ENCODE measurements around the gene PBX3.

The PBX3 gene

GRCh38 chr9:125897481-125897880, 150.3 kb downstream of the PBX3 start:
- H3K4me2 ChIP-seq (ENCODE audit: low read length): no peak overlapping the region
- H3K36me3 ChIP-seq (ENCODE audit: insufficient read depth, low read length): no peaks in the 10 kb centered on the region
- no peak overlapping the region for H3K9ac ChIP-seq (ENCODE audit: low read depth, low read length)
- H3K4me3 ChIP-seq (ENCODE audit: low read length): no peak overlapping the region
- no peaks in the 10 kb centered on the region for H3K27me3 ChIP-seq (ENCODE audit: control insufficient read depth, insufficient read depth, low read length)
- no peaks in the 10 kb centered on the region for H3K9me3 ChIP-seq (replicated peaks; ENCODE audit: low read length)
- peaks cover 5% of the 10 kb centered on the region for H3K4me1 ChIP-seq (ENCODE audit: control insufficient read depth, insufficient read depth, low read length)

GRCh38 chr9:125902214-125902613, 155.0 kb downstream of the PBX3 start:
- no peak overlapping the region for H3K4me2 ChIP-seq (ENCODE audit: low read length)
- H3K27me3 ChIP-seq (ENCODE audit: control insufficient read depth, insufficient read depth, low read length): no peaks in the 10 kb centered on the region
- H3K9ac ChIP-seq (ENCODE audit: low read depth, low read length): no peak overlapping the region
- no peaks in the 10 kb centered on the region for H3K36me3 ChIP-seq (ENCODE audit: insufficient read depth, low read length)
- H3K9me3 ChIP-seq (replicated peaks; ENCODE audit: low read length): no peaks in the 10 kb centered on the region
- peaks cover 41% of the 10 kb centered on the region for H3K4me1 ChIP-seq (ENCODE audit: control insufficient read depth, insufficient read depth, low read length)
- H3K4me3 ChIP-seq (ENCODE audit: low read length): no peak overlapping the region

DNA sequence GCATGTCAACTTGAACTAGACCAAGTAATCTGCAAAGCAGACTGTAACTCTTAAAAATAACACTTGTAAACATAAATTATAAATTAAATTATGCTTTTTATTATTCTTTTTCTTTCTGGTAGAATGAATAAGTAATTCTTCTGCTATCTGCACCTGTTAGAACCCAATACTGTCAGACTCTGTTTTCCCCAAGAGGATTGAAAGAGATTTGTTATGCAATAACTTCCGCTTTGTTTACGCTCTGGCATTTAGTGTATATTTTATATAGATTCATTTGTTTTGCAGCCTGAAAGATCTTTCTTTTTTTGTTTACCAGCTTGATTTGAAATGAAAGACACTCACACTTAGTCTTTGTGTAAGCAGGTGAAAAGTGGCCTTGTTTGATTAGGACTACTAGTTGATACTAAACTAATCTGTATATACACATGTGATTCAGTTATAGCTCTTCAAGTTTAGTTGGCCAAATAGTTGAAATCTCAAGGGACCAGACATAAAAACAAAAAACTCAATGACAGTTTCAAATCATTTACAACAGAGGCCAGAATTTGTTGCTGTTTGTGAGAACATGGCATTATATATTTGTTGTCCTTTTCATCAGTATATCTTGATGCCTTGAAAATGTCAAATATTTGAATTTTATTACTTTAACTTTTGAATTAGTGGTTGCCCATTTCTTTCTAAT, 155.8 kb downstream of the PBX3 start:
- Histone ChIP-seq H3K36me3 (ENCODE audit: insufficient read depth, low read length) (no peaks in the 10 kb centered on the region), H3K27me3 (ENCODE audit: control insufficient read depth, insufficient read depth, low read length) (no peaks in the 10 kb centered on the region)

DNA sequence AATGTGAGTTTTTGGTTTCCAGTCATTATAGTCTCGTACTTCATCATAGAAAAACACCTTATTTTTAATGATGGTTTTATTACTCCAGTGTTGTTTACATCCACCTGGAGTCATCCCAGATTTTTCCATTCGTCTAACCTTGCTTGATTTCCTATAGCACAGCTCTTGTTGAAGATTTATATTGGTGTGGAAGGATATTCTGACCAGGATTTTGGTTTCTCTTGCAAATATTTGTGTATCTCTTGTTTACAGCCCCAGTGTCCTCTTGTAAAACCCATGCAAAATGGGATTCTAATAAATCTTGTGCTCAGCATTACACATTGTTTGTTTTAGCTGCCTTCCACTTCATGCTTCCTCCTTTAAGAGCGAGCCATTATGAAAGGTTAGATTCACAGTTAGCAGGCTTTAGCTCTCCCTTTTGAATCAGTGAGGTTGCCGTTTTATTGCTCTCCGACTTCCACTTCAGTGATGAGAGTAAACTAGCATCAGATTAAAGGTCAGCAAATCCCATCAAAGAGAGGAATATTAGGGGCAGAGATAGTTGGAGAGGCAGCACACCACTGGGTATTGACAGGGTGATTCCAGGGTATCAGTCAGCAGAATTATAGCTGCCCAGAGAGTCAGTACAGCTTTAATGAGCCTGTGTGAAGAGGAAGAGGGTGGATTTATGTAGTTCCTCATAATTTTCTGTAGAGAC, 157.1 kb downstream of the PBX3 start:
- no peak overlapping the region for H3K4me2 ChIP-seq (ENCODE audit: low read length)
- no peaks in the 10 kb centered on the region for H3K36me3 ChIP-seq (ENCODE audit: insufficient read depth, low read length)
- no peaks in the 10 kb centered on the region for H3K27me3 ChIP-seq (ENCODE audit: control insufficient read depth, insufficient read depth, low read length)
- peaks cover 41% of the 10 kb centered on the region for H3K4me1 ChIP-seq (ENCODE audit: control insufficient read depth, insufficient read depth, low read length)
- no peaks in the 10 kb centered on the region for H3K9me3 ChIP-seq (replicated peaks; ENCODE audit: low read length)
- H3K9ac ChIP-seq (ENCODE audit: low read depth, low read length): peak overlapping the region; percentile 14
- no peak overlapping the region for H3K4me3 ChIP-seq (ENCODE audit: low read length)

More for the DNA sequence above, 155.8 kb downstream of the PBX3 start:
- H3K9me3 ChIP-seq (replicated peaks; ENCODE audit: low read length): no peaks in the 10 kb centered on the region
- no peak overlapping the region for H3K4me2 ChIP-seq (ENCODE audit: low read length)
- peaks cover 41% of the 10 kb centered on the region for H3K4me1 ChIP-seq (ENCODE audit: control insufficient read depth, insufficient read depth, low read length)
- no peak overlapping the region for H3K4me3 ChIP-seq (ENCODE audit: low read length)
- H3K9ac ChIP-seq (ENCODE audit: low read depth, low read length): no peak overlapping the region

- Histone ChIP-seq H3K4me1 (ENCODE audit: control insufficient read depth, insufficient read depth, low read length) (peaks cover 41% of the 10 kb centered on the region), H3K9ac (ENCODE audit: low read depth, low read length) (peak overlapping the region; percentile 27), H3K27me3 (ENCODE audit: control insufficient read depth, insufficient read depth, low read length) (no peaks in the 10 kb centered on the region)
Measured at GRCh38 chr9:125906144-125906543, 159.0 kb downstream of the PBX3 start.

GRCh38 chr9:125906893-125907292, 159.7 kb downstream of the PBX3 start:
- Histone ChIP-seq H3K27me3 (ENCODE audit: control insufficient read depth, insufficient read depth, low read length) (no peaks in the 10 kb centered on the region), H3K9me3 (replicated peaks; ENCODE audit: low read length) (no peaks in the 10 kb centered on the region), H3K9ac (ENCODE audit: low read depth, low read length) (no peak overlapping the region), H3K4me2 (ENCODE audit: low read length) (no peak overlapping the region), H3K4me1 (ENCODE audit: control insufficient read depth, insufficient read depth, low read length) (peaks cover 45% of the 10 kb centered on the region), H3K4me3 (ENCODE audit: low read length) (no peak overlapping the region), H3K36me3 (ENCODE audit: insufficient read depth, low read length) (no peaks in the 10 kb centered on the region)

More at GRCh38 chr9:125906144-125906543, 159.0 kb downstream of the PBX3 start:
- Histone ChIP-seq H3K4me2 (ENCODE audit: low read length) (peak overlapping the region; percentile 55), H3K9me3 (replicated peaks; ENCODE audit: low read length) (no peaks in the 10 kb centered on the region), H3K36me3 (ENCODE audit: insufficient read depth, low read length) (no peaks in the 10 kb centered on the region), H3K4me3 (ENCODE audit: low read length) (no peak overlapping the region)

GRCh38 chr9:125908136-125908535, 161.0 kb downstream of the PBX3 start:
- H3K4me3 ChIP-seq (ENCODE audit: low read length): no peak overlapping the region
- no peaks in the 10 kb centered on the region for H3K9me3 ChIP-seq (replicated peaks; ENCODE audit: low read length)
- no peaks in the 10 kb centered on the region for H3K36me3 ChIP-seq (ENCODE audit: insufficient read depth, low read length)
- H3K9ac ChIP-seq (ENCODE audit: low read depth, low read length): no peak overlapping the region
- H3K4me2 ChIP-seq (ENCODE audit: low read length): no peak overlapping the region
- H3K27me3 ChIP-seq (ENCODE audit: control insufficient read depth, insufficient read depth, low read length): no peaks in the 10 kb centered on the region
- H3K4me1 ChIP-seq (ENCODE audit: control insufficient read depth, insufficient read depth, low read length): peaks cover 34% of the 10 kb centered on the region

- Histone ChIP-seq H3K36me3 (ENCODE audit: insufficient read depth, low read length) (no peaks in the 10 kb centered on the region), H3K4me1 (ENCODE audit: control insufficient read depth, insufficient read depth, low read length) (peaks cover 33% of the 10 kb centered on the region), H3K9me3 (replicated peaks; ENCODE audit: low read length) (no peaks in the 10 kb centered on the region), H3K9ac (ENCODE audit: low read depth, low read length) (no peak overlapping the region), H3K4me3 (ENCODE audit: low read length) (no peak overlapping the region), H3K27me3 (ENCODE audit: control insufficient read depth, insufficient read depth, low read length) (no peaks in the 10 kb centered on the region), H3K4me2 (ENCODE audit: low read length) (no peak overlapping the region)
Measured at GRCh38 chr9:125908966-125909365, 161.8 kb downstream of the PBX3 start.

DNA sequence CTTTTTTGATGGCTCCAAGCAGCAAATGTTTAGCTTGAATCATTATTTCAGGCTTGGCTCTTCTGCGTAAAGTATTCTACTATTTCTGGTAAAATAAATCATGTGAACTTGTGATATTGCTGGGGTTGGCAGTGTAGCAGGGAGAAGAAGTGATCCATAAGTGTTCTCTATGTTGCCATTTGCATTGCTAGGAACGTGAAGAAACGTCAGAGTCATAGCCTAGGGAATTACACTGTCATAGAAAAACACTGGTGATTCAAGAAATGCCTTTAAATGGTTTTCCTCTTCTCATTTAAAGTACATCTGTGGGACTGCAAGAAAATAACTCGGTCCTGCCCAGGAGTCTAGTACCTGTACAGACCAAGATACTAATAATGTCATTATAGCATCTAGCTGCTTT, 162.3 kb downstream of the PBX3 start:
- no peak overlapping the region for H3K9ac ChIP-seq (ENCODE audit: low read depth, low read length)
- no peak overlapping the region for H3K4me2 ChIP-seq (ENCODE audit: low read length)
- H3K4me1 ChIP-seq (ENCODE audit: control insufficient read depth, insufficient read depth, low read length): peaks cover 28% of the 10 kb centered on the region
- H3K27me3 ChIP-seq (ENCODE audit: control insufficient read depth, insufficient read depth, low read length): no peaks in the 10 kb centered on the region
- H3K4me3 ChIP-seq (ENCODE audit: low read length): no peak overlapping the region
- no peaks in the 10 kb centered on the region for H3K9me3 ChIP-seq (replicated peaks; ENCODE audit: low read length)
- no peaks in the 10 kb centered on the region for H3K36me3 ChIP-seq (ENCODE audit: insufficient read depth, low read length)

- Histone ChIP-seq H3K9ac (ENCODE audit: low read depth, low read length) (no peak overlapping the region), H3K4me2 (ENCODE audit: low read length) (no peak overlapping the region), H3K36me3 (ENCODE audit: insufficient read depth, low read length) (no peaks in the 10 kb centered on the region), H3K4me3 (ENCODE audit: low read length) (no peak overlapping the region), H3K27me3 (ENCODE audit: control insufficient read depth, insufficient read depth, low read length) (no peaks in the 10 kb centered on the region), H3K9me3 (replicated peaks; ENCODE audit: low read length) (no peaks in the 10 kb centered on the region), H3K4me1 (ENCODE audit: control insufficient read depth, insufficient read depth, low read length) (peaks cover 20% of the 10 kb centered on the region)
Measured at GRCh38 chr9:125910286-125910685, 163.1 kb downstream of the PBX3 start.

DNA sequence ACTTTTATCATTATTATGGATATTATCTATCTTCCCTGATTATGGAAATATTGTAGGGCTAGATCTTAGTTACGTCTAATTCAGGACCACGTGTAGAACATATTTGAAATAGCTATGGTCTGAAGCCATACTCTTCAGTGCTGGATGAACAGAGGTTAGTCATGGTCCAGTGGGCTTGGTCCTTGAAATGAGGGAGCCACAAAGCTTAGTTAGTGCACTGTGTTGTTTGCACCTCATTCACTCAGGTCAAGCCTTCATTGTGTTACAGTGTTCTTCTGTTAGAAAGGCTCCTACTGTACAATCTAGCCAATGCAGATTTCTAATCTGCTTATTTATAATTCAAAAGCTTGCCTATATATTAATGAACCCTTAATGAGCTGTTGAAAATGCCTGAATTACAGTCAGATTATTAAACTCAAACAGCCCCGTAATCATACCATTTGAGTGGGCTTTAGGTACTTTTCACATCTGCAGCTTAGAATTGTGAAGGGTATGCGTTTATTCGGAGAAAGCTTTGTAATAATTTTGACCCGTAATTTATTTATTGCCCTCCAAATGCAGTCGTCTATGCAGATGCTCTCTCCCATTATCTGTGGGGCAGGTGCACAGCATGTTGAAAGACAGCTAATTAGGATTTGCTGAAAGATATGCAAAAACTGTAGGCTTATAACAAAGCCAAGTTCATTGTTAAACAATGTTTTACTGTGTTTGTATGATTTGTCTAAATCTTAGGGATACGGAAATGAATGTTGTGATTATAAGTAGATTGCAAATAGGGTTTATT, 164.9 kb downstream of the PBX3 start:
- no peaks in the 10 kb centered on the region for H3K36me3 ChIP-seq (ENCODE audit: insufficient read depth, low read length)
- no peaks in the 10 kb centered on the region for H3K27me3 ChIP-seq (ENCODE audit: control insufficient read depth, insufficient read depth, low read length)
- H3K9ac ChIP-seq (ENCODE audit: low read depth, low read length): no peak overlapping the region
- H3K4me2 ChIP-seq (ENCODE audit: low read length): no peak overlapping the region
- peaks cover 4% of the 10 kb centered on the region for H3K4me1 ChIP-seq (ENCODE audit: control insufficient read depth, insufficient read depth, low read length)
- no peak overlapping the region for H3K4me3 ChIP-seq (ENCODE audit: low read length)
- H3K9me3 ChIP-seq (replicated peaks; ENCODE audit: low read length): no peaks in the 10 kb centered on the region
